Tongue (tissue), 2 donors: ENCODE results near the gene CFAP97D1. TPM values are rescaled to one million over a fixed set of nuclear protein-coding genes. Genes with fewer than 3 reads are reported as not detected.
A peak's percentile ranks its signal among the peaks of the same experiment; 100 is the strongest.

Source experiments
- DNase-seq: peaks from one replicate; pipeline ENCODE4 v3.0.0-alpha.2; 2015
- total RNA-seq: library from RNA; depleted of rRNA; stranded (reverse); fragments of >200 nt; gene quantifications from one replicate; pipeline ENCODE4 v1.2.3, GENCODE V29; 2014

The CFAP97D1 gene
- total RNA-seq, 1 donor from 2014 or later = not detected

DNA sequence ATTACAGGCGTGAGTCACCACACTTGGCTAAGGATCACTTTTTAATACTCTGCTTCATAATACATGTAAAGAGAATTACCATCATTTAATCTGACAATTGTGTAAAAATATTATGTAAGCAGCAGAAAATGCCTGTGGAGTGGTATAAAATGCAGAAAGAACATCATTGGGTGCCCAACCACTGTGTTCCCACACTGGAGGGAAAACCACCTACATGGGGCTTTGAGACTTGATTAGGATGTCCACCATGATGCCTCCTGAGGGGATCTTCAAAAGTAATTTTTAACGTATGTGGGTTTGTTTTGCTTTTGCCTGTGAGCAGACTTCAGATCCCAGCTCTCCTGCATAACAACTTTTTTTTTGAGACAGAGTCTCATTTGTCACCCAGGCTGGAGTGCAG lies 18.8 kb downstream of the CFAP97D1 start:
- DNase-seq = no peak

DNA sequence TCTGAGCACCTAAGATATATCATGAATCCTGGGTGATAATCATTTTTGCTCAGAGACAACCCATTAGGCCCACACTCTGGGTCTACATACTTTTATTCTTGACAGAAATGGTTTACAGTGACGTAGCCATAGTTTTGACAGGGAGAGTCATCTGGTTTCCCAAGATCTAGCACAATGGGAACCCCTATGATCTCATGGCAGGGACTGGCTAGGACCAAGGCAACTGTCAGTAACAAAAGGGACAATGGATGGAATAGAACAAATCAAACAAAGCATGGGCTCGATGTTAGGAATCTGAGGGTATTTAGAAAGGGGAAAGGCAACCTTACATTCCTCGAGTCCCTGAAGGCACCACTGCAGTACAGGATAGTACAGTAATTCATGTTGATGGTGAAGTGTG lies 20.5 kb downstream of the CFAP97D1 start:
- DNase-seq = no peak

DNA sequence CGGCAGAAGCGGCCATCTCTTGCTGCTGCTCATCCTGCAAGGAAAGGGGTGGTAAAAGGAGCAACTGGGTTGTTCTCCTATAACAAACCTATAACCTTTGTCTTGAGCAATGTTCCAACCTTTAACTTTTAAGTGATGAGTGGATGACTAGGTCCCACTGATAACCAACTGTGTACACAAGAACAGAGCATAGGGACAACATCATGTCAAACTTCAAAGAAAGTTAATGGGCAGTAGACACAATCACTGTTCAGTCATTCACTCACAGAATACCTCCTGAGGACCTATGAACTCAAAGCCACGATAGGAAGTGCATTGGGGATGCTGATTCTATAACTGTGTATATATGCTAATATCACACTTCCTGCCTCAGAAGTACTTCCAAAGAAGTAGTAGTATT lies 21.6 kb downstream of the CFAP97D1 start:
- DNase-seq = no peak

GRCh38 chr17:43803758-43804157 lies 23.5 kb downstream of the CFAP97D1 start:
- peak; percentile 7 for DNase-seq

GRCh38 chr17:43805117-43805516 lies 24.9 kb downstream of the CFAP97D1 start:
- DNase-seq = no peak

DNA sequence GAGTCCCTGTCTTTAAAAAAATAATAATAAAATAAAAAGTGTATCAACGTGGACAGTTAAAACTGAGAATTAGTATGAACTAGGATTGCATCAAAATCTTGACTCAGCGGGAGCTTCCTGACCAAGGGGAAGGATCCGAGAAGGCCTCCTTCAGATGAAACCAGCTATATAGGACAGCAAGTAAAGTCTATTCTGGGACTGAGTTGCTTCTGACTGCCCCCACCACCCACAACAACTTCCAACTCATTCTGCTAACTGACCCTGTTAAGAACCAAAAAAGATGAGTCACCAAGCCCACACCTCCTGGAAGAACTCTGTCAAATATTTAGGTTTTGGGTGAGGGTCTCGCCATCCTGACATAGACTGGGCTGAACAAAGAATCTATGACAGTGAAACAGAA lies 27.8 kb downstream of the CFAP97D1 start:
- no peak for DNase-seq

- peak; percentile 31 for DNase-seq
Measured at GRCh38 chr17:43809121-43809520, 28.9 kb downstream of the CFAP97D1 start.

DNA sequence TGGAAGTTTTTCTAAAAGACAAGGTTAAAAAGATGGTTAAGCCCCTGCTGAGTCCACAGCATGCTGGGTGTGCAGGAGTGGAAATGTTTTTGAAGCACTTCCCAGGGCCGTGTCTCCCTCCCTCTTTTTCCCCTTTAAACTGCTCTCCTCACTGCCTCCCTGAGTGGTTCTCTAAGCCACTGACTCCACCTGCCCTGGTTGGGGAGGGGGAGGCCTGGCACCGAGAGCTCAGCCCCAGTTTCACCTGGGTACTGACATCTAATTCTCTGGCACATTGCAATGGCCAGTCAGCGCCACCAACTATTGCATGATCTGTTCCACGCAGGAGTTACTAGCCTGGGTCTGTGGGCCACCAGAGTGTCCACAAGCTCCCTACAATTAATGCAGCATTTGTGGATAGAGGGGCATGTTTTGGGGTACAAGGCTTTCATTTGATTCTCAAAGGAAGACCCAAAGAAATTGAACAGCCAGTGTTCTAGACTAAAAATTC lies 30.0 kb downstream of the CFAP97D1 start:
- DNase-seq = no peak

DNA sequence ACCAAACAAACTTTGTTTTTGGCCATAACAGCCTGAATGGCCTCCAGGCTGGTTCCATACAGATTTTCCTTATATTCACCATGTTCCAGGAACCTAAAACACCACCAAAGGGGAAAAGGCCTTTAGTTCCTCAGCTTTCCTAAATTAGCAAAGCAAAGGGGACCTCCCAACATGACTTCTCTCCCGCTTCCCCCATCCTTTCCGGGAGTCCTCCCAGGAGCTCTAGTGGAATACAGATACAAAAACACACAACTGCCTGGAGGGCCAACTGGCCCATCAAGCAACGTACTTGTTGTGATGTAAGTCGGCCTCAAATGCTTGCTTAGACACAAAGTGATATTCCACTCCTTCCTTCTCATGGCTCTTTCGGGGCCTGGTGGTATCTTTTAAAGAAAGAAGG lies 30.6 kb downstream of the CFAP97D1 start:
- no peak for DNase-seq

- DNase-seq = no peak
Measured at GRCh38 chr17:43812396-43813265, 32.4 kb downstream of the CFAP97D1 start.

DNA sequence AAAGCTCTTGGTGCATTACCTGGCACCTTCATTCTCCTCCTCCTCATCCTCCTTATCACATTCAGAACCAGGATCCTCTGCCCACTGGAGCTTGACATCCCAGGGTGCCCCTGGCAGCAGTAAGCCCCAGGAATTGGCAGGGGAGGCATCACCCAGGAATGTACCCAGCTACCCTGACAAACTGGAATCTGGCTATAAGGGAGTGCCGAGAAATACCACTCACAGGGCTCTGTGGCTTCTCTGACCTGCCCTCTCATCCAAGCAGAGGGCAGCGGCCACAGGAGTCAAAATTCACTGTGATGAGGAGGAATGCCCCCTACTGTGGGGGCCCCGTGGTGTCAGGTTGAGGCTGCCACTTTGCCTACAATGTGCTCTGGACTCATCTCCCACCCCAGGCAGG lies 33.2 kb downstream of the CFAP97D1 start:
- DNase-seq = no peak

DNA sequence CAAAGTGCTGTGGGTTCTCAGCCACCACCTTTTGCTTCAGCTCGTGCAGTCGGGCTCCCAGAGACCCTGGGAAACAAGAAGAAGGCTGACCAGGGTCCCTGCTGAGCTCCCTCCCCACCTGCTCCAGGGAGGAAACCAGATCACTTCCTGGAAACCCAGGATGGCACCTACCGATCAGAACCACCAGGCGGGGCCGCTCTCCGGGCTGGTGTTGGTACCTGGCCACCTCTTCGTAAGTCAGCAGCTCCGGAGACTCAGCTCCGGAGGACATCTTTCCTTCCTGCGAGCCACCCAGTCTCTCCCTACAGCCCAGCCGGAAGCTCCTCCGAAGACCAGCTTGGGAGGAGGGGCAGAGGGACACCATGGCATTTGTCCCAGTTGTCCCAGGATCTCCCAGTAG lies 33.8 kb downstream of the CFAP97D1 start:
- DNase-seq = no peak

GRCh38 chr17:43814714-43815113 lies 34.5 kb downstream of the CFAP97D1 start:
- DNase-seq = no peak

- DNase-seq = no peak
Measured at GRCh38 chr17:43816336-43817320, 36.4 kb downstream of the CFAP97D1 start.

DNA sequence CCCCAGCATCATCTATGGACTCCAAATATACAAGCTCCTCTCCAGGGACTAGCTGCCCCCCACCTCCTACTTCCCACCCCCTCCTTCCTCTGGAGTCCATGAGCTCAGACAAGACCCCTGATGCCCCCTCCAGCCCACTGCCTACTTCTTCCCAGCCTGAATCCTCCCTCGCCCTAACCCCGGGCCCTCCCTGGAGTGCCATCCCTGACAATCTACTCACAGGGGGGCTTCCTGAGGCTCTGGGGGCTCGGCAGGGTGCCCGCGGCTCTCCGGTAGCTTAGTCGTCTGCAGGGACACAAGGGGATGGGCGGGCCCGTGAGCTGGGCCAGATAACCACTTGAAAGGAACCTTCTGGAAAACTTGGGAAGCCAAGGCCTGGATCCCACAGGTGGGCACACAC lies 37.6 kb downstream of the CFAP97D1 start:
- no peak for DNase-seq

DNA sequence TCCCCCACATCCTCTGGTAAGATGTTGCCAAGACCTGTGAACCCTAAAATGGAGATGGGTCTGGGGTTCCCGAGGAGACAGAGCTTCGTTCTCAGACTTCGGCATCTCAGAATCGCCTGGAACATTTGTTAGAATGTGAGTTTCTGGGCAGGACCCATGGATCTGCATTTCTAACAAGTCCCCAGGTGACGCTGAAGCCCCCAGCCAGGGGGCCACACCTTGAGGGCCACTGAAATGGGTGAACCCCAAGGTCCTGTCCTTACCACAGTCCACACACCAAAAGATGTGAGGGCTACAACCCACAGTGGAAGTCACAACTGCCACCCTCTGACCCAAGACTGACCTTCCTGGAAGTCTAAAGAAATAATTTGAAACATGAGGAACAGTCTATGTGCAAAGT lies 38.7 kb downstream of the CFAP97D1 start:
- DNase-seq = no peak

- no peak for DNase-seq
Measured at GRCh38 chr17:43820759-43821158, 40.5 kb downstream of the CFAP97D1 start.

DNA sequence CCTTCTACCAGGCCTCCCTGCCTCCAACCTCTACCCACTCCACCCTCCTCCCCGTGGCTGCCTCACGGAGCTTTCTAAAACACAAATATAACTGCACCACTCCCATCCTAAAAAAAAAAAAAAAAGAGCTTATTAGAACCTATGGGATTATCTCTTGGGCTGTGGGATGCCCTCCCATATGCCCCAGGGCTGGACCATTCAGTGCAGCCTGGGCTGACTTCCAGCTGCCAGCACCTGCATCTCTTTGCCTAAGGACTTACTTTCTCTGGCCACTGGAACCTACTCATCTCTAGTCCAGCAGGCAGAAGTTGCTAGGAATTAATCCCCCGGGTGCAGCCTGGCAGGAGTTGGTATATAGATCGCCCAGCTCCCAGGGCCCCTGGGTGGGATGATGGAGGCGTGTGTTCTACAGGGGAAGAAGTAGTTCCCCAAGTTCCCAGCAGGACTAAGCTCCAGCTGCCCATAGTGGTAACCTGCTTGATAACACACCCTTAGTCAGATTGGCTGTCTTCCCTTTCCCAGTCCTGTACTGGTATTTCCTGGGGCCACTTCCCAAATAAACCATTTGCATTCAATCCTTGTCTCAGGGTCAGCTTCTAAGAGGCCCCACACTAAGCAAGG lies 42.4 kb downstream of the CFAP97D1 start:
- no peak for DNase-seq

- no peak for DNase-seq
Measured at GRCh38 chr17:43823350-43824084, 43.3 kb downstream of the CFAP97D1 start.

DNA sequence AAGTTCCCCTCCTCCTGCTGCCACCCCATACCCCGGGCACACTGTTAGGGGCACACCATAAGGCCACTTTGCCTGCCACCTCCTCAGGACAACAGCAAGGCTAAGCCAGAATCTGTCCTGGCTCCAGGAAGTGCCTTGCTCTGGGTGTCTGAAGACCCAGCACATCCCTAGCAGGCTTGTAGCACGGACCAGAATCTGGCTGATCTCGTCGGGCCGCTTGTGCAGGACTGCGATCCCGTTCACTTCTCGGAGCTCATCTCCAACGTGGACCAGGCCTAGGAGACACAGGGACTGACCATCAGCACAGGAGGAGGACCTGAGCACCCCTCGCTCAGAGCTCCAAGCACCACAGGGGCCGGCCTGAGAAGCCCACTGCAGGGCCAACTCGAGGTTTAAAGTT lies 45.3 kb downstream of the CFAP97D1 start:
- no peak for DNase-seq

DNA sequence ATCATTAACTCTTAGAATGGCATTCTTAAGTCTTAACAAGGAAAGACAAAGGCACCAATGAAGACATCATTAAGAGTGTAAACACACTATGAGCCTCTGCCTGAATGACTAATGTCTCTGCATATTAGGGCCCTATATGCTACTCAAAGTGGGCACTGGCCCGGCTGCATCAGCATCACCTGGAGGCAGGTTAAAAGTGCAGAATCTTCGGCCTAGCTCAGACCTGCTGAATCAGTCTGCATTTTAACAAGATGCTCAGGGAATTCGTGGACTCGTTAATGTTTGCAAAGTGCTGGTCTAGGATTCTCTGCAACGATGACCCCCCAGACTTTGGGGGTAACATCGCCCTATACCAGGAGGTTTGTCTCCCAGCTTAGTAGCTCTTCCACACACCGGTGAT lies 46.0 kb downstream of the CFAP97D1 start:
- DNase-seq = no peak

- no peak for DNase-seq
Measured at GRCh38 chr17:43827596-43827995, 47.4 kb downstream of the CFAP97D1 start.
